ENCODE results near the gene ARID1B.

The ARID1B gene

GRCh38 chr6:157220485-157220884 is 443.3 kb downstream of the ARID1B start:
- H2AFZ ChIP-seq (ENCODE audit: low read depth, low read length) = no peak overlapping the region
- no peak overlapping the region for H3K27ac ChIP-seq (ENCODE audit: low read length)
- H3K4me3 ChIP-seq (ENCODE audit: low read depth in 1 of 2, low read length in 2 of 2) = no peak overlapping the region

GRCh38 chr6:157221049-157221816 is 444.1 kb downstream of the ARID1B start:
- Histone ChIP-seq H3K27ac (ENCODE audit: low read length) (no peak overlapping the region), H3K4me3 (ENCODE audit: low read depth in 1 of 2, low read length in 2 of 2) (no peak overlapping the region), H3K9ac (ENCODE audit: low read depth, low read length) (no peak overlapping the region), H3K79me2 (ENCODE audit: insufficient read depth, low read length) (no peaks in the 10 kb centered on the region), H3K4me1 (ENCODE audit: insufficient read depth, low read length) (no peaks in the 10 kb centered on the region), H4K20me1 (ENCODE audit: insufficient read depth, low read length) (no peaks in the 10 kb centered on the region), H3K9me3 (ENCODE audit: insufficient read depth, low read length, severe bottlenecking) (no peaks in the 10 kb centered on the region), H3K27me3 (ENCODE audit: insufficient read depth, low read length, poor library complexity) (no peaks in the 10 kb centered on the region), H3K4me2 (ENCODE audit: insufficient read depth, low read length) (no peak overlapping the region), H2AFZ (ENCODE audit: low read depth, low read length) (no peak overlapping the region), H3K36me3 (ENCODE audit: insufficient read depth, low read length) (no peaks in the 10 kb centered on the region)
- ATAC-seq (ENCODE audit: insufficient read depth, low read depth) (peak; percentile 50; the same call in 2 of the 3 replicates), DNase-seq (peak; percentile 33)
- TF ChIP-seq EZH2 (IDR thresholded peaks at IDR 0.05; ENCODE audit: borderline replicate concordance, low read depth, low read length, severe bottlenecking) (no peak), CTCF (IDR thresholded peaks at IDR 0.05; ENCODE audit: borderline replicate concordance, extremely low read depth, low read length, poor library complexity, severe bottlenecking) (no peak)

More at GRCh38 chr6:157220485-157220884, 443.3 kb downstream of the ARID1B start:
- ATAC-seq (ENCODE audit: insufficient read depth, low read depth) = no peak
- Histone ChIP-seq H3K79me2 (ENCODE audit: insufficient read depth, low read length) (no peaks in the 10 kb centered on the region), H3K4me1 (ENCODE audit: insufficient read depth, low read length) (no peaks in the 10 kb centered on the region), H3K27me3 (ENCODE audit: insufficient read depth, low read length, poor library complexity) (no peaks in the 10 kb centered on the region), H3K36me3 (ENCODE audit: insufficient read depth, low read length) (no peaks in the 10 kb centered on the region), H4K20me1 (ENCODE audit: insufficient read depth, low read length) (no peaks in the 10 kb centered on the region), H3K9me3 (ENCODE audit: insufficient read depth, low read length, severe bottlenecking) (no peaks in the 10 kb centered on the region), H3K9ac (ENCODE audit: low read depth, low read length) (no peak overlapping the region), H3K4me2 (ENCODE audit: insufficient read depth, low read length) (no peak overlapping the region)
- DNase-seq = no peak
- TF ChIP-seq EZH2 (IDR thresholded peaks at IDR 0.05; ENCODE audit: borderline replicate concordance, low read depth, low read length, severe bottlenecking) = no peak
- TF ChIP-seq CTCF (IDR thresholded peaks at IDR 0.05; ENCODE audit: borderline replicate concordance, extremely low read depth, low read length, poor library complexity, severe bottlenecking) = no peak

GRCh38 chr6:157221817-157222175 is 444.6 kb downstream of the ARID1B start:
- Histone ChIP-seq H3K79me2 (ENCODE audit: insufficient read depth, low read length) (no peaks in the 10 kb centered on the region), H4K20me1 (ENCODE audit: insufficient read depth, low read length) (no peaks in the 10 kb centered on the region), H3K27ac (ENCODE audit: low read length) (no peak overlapping the region), H3K36me3 (ENCODE audit: insufficient read depth, low read length) (no peaks in the 10 kb centered on the region), H3K4me2 (ENCODE audit: insufficient read depth, low read length) (no peak overlapping the region), H3K9ac (ENCODE audit: low read depth, low read length) (no peak overlapping the region), H3K9me3 (ENCODE audit: insufficient read depth, low read length, severe bottlenecking) (no peaks in the 10 kb centered on the region), H3K4me1 (ENCODE audit: insufficient read depth, low read length) (no peaks in the 10 kb centered on the region), H2AFZ (ENCODE audit: low read depth, low read length) (no peak overlapping the region), H3K27me3 (ENCODE audit: insufficient read depth, low read length, poor library complexity) (no peaks in the 10 kb centered on the region), H3K4me3 (ENCODE audit: low read depth in 1 of 2, low read length in 2 of 2) (no peak overlapping the region)
- TF ChIP-seq CTCF (IDR thresholded peaks at IDR 0.05; ENCODE audit: borderline replicate concordance, extremely low read depth, low read length, poor library complexity, severe bottlenecking) (no peak), EZH2 (IDR thresholded peaks at IDR 0.05; ENCODE audit: borderline replicate concordance, low read depth, low read length, severe bottlenecking) (no peak)
- DNase-seq (no peak), ATAC-seq (ENCODE audit: insufficient read depth, low read depth) (no peak)

Data from DND-41 (cell line).